IMR-90 (cell line): Measurements from ENCODE around the gene NEGR1.

Experiments used
- CEBPB ChIP-seq: IDR thresholded peaks from 2 replicates; pipeline ENCODE4 v1.6.1; 2012; ENCODE audit warnings: low read depth, low read length, improper control_type of control experiment
- MXI1 ChIP-seq: IDR thresholded peaks from 2 replicates; pipeline ENCODE4 v1.6.1; 2012; ENCODE audit warnings: low read depth, mild to moderate bottlenecking, low read length, moderate library complexity, borderline replicate concordance
- POLR2A ChIP-seq: IDR thresholded peaks from 2 replicates; pipeline ENCODE4 v1.6.1; 2012; ENCODE audit warnings: mild to moderate bottlenecking, low read depth, low read length
- RAD21 ChIP-seq: IDR thresholded peaks from 2 replicates; pipeline ENCODE4 v1.6.1; 2012; ENCODE audit warnings: low read length, improper control_type of control experiment
- RCOR1 ChIP-seq: IDR thresholded peaks from 2 replicates; pipeline ENCODE4 v1.6.1; 2012; ENCODE audit warnings: mild to moderate bottlenecking, low read length, improper control_type of control experiment; ENCODE audit not compliant: insufficient replicate concordance
- RFX5 ChIP-seq: IDR thresholded peaks from 2 replicates; pipeline ENCODE4 v1.8.0; 2012; ENCODE audit warnings: low read depth, mild to moderate bottlenecking, low read length, moderate library complexity
- SMC3 ChIP-seq: fragments of 150-350 bp; IDR thresholded peaks from 2 replicates; pipeline ENCODE4 v1.6.1; 2016; ENCODE audit warnings: low read depth, mild to moderate bottlenecking, antibody characterized with exemption, low read length, moderate library complexity
- USF2 ChIP-seq: fragments of 150-350 bp; IDR thresholded peaks from 2 replicates; pipeline ENCODE4 v1.6.1; 2017; ENCODE audit warnings: mild to moderate bottlenecking, antibody characterized with exemption, low read length, low read depth
- TF ChIP-seq, protein P1 (sequence below): conservative IDR thresholded peaks from 2 replicates; pipeline ENCODE4 v1.5.1; 2012; ENCODE audit warnings: mild to moderate bottlenecking, low read depth, low read length, improper control_type of control experiment
- TF ChIP-seq, protein P2 (sequence below): fragments of 150-350 bp; IDR thresholded peaks from 2 replicates; pipeline ENCODE4 v1.6.1; 2016; ENCODE audit warnings: low read depth, mild to moderate bottlenecking, low read length, moderate library complexity, borderline replicate concordance

- no peak for TF ChIP-seq POLR2A
- TF ChIP-seq, protein P1, sequence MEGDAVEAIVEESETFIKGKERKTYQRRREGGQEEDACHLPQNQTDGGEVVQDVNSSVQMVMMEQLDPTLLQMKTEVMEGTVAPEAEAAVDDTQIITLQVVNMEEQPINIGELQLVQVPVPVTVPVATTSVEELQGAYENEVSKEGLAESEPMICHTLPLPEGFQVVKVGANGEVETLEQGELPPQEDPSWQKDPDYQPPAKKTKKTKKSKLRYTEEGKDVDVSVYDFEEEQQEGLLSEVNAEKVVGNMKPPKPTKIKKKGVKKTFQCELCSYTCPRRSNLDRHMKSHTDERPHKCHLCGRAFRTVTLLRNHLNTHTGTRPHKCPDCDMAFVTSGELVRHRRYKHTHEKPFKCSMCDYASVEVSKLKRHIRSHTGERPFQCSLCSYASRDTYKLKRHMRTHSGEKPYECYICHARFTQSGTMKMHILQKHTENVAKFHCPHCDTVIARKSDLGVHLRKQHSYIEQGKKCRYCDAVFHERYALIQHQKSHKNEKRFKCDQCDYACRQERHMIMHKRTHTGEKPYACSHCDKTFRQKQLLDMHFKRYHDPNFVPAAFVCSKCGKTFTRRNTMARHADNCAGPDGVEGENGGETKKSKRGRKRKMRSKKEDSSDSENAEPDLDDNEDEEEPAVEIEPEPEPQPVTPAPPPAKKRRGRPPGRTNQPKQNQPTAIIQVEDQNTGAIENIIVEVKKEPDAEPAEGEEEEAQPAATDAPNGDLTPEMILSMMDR, result no peak
- no peak for TF ChIP-seq CEBPB
- no peak for TF ChIP-seq SMC3
- no peak for TF ChIP-seq MXI1
- TF ChIP-seq RFX5, result no peak
- no peak for TF ChIP-seq USF2
- no peak for TF ChIP-seq RAD21
- TF ChIP-seq RCOR1, result no peak
- TF ChIP-seq, protein P2, sequence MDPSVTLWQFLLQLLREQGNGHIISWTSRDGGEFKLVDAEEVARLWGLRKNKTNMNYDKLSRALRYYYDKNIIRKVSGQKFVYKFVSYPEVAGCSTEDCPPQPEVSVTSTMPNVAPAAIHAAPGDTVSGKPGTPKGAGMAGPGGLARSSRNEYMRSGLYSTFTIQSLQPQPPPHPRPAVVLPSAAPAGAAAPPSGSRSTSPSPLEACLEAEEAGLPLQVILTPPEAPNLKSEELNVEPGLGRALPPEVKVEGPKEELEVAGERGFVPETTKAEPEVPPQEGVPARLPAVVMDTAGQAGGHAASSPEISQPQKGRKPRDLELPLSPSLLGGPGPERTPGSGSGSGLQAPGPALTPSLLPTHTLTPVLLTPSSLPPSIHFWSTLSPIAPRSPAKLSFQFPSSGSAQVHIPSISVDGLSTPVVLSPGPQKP, result no peak
Observed at GRCh38 chr1:71987181-71987580, 295.2 kb downstream of the NEGR1 start.
